HFFc6 (cell line): ENCODE data around the gene CFI. TPM values are rescaled to one million over a fixed set of nuclear protein-coding genes. Genes with fewer than 3 reads are reported as not detected.

Experiments used
- DNase-seq: peaks from one replicate; pipeline ENCODE4 v3.0.0-alpha.2; 2018
- H3K27ac Mint-ChIP-seq: 2 replicates; pipeline ENCODE4 v1.8.0; 2020; ENCODE audit warnings: mild to moderate bottlenecking, mixed read lengths
- H3K27me3 Mint-ChIP-seq: 2 replicates; pipeline ENCODE4 v1.8.0; 2021; ENCODE audit warnings: mild to moderate bottlenecking, moderate library complexity, mixed read lengths; ENCODE audit not compliant: insufficient read depth
- H3K36me3 Mint-ChIP-seq: 2 replicates; pipeline ENCODE4 v1.8.0; 2021; ENCODE audit warnings: low read depth, mixed read lengths
- H3K4me1 Mint-ChIP-seq: 2 replicates; pipeline ENCODE4 v1.8.0; 2020; ENCODE audit warnings: low read depth, mixed read lengths
- H3K4me3 Mint-ChIP-seq: 2 replicates; pipeline ENCODE4 v1.8.0; 2020; ENCODE audit warnings: mild to moderate bottlenecking, moderate library complexity, mixed read lengths
- H3K9me3 Mint-ChIP-seq: 2 replicates; pipeline ENCODE4 v1.8.0; 2020; ENCODE audit warnings: mild to moderate bottlenecking, mixed read lengths
- total RNA-seq, 6 experiments: library from RNA; stranded (reverse); fragmentation: NEBNext Ultra II Directional; extraction: Animal tissue kit (Norgen Biotek cat#: 25700); gene quantifications; 2 replicates in 1 of 6; 3 replicates in 5 of 6; pipeline ENCODE4 v1.2.3, GENCODE V29; 2021
- TF ChIP-seq, protein P1 (sequence below): fragments of 200-600 bp; sonication (generic); IDR thresholded peaks from 2 replicates; pipeline ENCODE4 v1.5.0; 2021; ENCODE audit warnings: antibody characterized with exemption, mild to moderate bottlenecking

The CFI gene
- total RNA-seq, 6 experiments from 2014 or later, result not detected

DNA sequence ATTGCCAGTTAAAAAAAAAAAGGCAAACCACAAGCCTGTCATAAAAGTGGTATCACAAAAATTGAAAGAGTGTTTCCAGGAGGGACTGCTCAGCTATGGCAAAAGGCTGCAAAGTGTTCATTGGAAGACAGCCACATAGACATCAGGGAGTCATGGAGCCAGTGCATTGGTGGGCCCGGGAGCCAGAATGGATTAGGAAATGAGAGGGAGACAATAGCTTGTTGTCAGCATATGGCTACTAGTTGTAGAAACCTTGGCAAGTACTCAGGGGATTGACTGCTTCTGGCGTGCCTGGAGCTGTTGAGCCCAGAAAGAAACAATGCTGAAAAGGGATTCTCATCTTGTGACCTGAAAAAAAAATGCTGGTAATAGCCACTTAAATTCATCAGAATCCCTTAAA, 18.8 kb upstream of the CFI start:
- DNase-seq, result no peak
- Mint-ChIP-seq H3K36me3 (peaks cover 41% of the 10 kb centered on the region), H3K4me1 (peaks cover 44% of the 10 kb centered on the region), H3K9me3 (no peaks in the 10 kb centered on the region), H3K4me3 (no peak overlapping the region), H3K27me3 (peaks cover 2% of the 10 kb centered on the region; the same call in 1 of the 2 replicates), H3K27ac (no peak overlapping the region; the same call in 1 of the 2 replicates)
- TF ChIP-seq, protein P1, sequence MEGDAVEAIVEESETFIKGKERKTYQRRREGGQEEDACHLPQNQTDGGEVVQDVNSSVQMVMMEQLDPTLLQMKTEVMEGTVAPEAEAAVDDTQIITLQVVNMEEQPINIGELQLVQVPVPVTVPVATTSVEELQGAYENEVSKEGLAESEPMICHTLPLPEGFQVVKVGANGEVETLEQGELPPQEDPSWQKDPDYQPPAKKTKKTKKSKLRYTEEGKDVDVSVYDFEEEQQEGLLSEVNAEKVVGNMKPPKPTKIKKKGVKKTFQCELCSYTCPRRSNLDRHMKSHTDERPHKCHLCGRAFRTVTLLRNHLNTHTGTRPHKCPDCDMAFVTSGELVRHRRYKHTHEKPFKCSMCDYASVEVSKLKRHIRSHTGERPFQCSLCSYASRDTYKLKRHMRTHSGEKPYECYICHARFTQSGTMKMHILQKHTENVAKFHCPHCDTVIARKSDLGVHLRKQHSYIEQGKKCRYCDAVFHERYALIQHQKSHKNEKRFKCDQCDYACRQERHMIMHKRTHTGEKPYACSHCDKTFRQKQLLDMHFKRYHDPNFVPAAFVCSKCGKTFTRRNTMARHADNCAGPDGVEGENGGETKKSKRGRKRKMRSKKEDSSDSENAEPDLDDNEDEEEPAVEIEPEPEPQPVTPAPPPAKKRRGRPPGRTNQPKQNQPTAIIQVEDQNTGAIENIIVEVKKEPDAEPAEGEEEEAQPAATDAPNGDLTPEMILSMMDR, result no peak

DNA sequence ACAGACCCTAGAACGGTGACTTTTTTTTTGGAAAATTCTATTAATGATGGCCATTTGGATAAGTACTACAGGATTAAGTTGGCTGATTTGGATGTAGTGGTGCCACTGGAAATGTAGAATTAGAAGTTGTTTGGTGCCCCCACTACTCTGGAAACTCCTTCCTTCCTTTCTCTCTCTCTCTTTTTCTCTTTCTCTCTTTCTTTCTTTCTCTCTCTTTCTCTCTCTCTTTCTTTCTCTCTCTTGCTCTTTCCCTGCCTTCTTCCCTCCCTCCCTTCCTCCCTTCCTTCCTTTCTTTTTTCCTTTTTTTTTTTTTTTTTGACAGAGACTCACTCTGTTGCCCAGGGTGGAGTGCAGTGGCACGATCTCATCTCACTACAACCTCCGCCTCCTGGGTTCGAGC, 16.5 kb upstream of the CFI start:
- TF ChIP-seq, protein P1, result no peak
- H3K36me3 Mint-ChIP-seq, result peaks cover 40% of the 10 kb centered on the region
- peaks cover 2% of the 10 kb centered on the region; the same call in 1 of the 2 replicates for H3K27me3 Mint-ChIP-seq
- no peak for DNase-seq
- H3K27ac Mint-ChIP-seq, result no peak overlapping the region
- no peak overlapping the region for H3K4me3 Mint-ChIP-seq
- peaks cover 44% of the 10 kb centered on the region for H3K4me1 Mint-ChIP-seq
- H3K9me3 Mint-ChIP-seq, result no peaks in the 10 kb centered on the region

DNA sequence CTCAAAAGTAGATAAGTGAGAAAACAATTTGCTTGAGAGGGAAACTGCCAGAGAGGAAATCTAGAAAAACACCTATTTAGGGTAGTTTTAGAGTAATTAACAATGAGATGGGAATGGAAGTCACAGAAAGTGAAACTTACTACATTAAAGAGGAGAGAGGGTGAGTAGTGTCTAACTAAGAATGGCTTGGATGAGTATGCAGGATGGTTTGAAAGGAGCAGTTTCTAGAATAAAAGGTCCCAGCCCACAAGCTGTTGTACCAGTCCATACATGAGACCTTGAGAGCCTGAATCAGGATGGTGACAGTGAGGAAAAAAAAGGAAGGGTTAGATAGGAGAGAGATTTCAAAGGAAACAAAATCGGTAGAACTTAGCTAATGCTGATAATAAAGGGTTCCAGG, 15.1 kb upstream of the CFI start:
- Mint-ChIP-seq H3K36me3 (peaks cover 34% of the 10 kb centered on the region), H3K27ac (peak overlapping the region; percentile 36), H3K27me3 (peaks cover 2% of the 10 kb centered on the region; the same call in 1 of the 2 replicates), H3K9me3 (no peaks in the 10 kb centered on the region), H3K4me1 (peaks cover 44% of the 10 kb centered on the region), H3K4me3 (peak overlapping the region; percentile 98)
- TF ChIP-seq, protein P1, result no peak
- no peak for DNase-seq

- Mint-ChIP-seq H3K27me3 (peaks cover 2% of the 10 kb centered on the region; the same call in 1 of the 2 replicates), H3K27ac (peak overlapping the region; percentile 97), H3K4me3 (peak overlapping the region; percentile 98), H3K36me3 (peaks cover 33% of the 10 kb centered on the region), H3K4me1 (peaks cover 42% of the 10 kb centered on the region), H3K9me3 (no peaks in the 10 kb centered on the region)
- TF ChIP-seq, protein P1, result no peak
- DNase-seq, result no peak
Observed at GRCh38 chr4:109816082-109816442, 14.3 kb upstream of the CFI start.

- Mint-ChIP-seq H3K9me3 (no peaks in the 10 kb centered on the region), H3K36me3 (peaks cover 29% of the 10 kb centered on the region)
Observed at GRCh38 chr4:109815151-109816081, 13.6 kb upstream of the CFI start, which contains the start of gene GAR1. Gene GAR1 (plus strand): TSS chr4:109815762. CDS start chr4:109816165, 403 bp downstream.

More at GRCh38 chr4:109815151-109816081, 13.6 kb upstream of the CFI start, which contains the start of gene GAR1:
- peak; percentile 89 for DNase-seq
- peak within 1 kb of the TSS; percentile 97 for H3K27ac Mint-ChIP-seq
- H3K4me3 Mint-ChIP-seq, result peak within 1 kb of the TSS; percentile 98
- peaks cover 36% of the 10 kb centered on the region for H3K4me1 Mint-ChIP-seq
- TF ChIP-seq, protein P1, result no peak; the same call in 1 of the 2 replicates
- H3K27me3 Mint-ChIP-seq, result peaks cover 6% of the 10 kb centered on the region
